OCI-LY3 (cell line): ENCODE data around the gene SAMD14.

ENCODE experiments used
- H2AFZ ChIP-seq: fragments of 200-600, 300-600 bp; shearing (Covaris generic); 2 replicates; pipeline ENCODE4 v1.6.0; 2014; ENCODE audit warnings: antibody characterized with exemption, low read depth, low read length
- H3K27ac ChIP-seq: fragments of 200-600, 300-600 bp; sonication (generic); 2 replicates; pipeline ENCODE4 v1.5.1; 2014; ENCODE audit warnings: mild to moderate bottlenecking, low read length, moderate library complexity, mixed read lengths
- H3K27me3 ChIP-seq: fragments of 200-600, 300-600 bp; sonication (generic); 2 replicates; pipeline ENCODE4 v1.6.1; 2014; ENCODE audit warnings: low read depth, low read length, mixed read lengths
- H3K36me3 ChIP-seq: fragments of 200-600, 300-600 bp; sonication (generic); replicated peaks from 2 replicates; pipeline ENCODE3; 2014; ENCODE audit warnings: low read depth, low read length, mixed read lengths
- H3K4me1 ChIP-seq: fragments of 300-600, 200-600 bp; sonication (generic); 2 replicates; pipeline ENCODE4 v1.6.1; 2014; ENCODE audit warnings: low read length, mixed read lengths
- H3K4me2 ChIP-seq: fragments of 200-600, 300-600 bp; sonication (generic); 2 replicates; pipeline ENCODE4 v1.6.1; 2014; ENCODE audit warnings: low read length, mixed read lengths
- H3K4me3 ChIP-seq: fragments of 300-600, 200-600 bp; sonication (generic); 2 replicates; pipeline ENCODE4 v1.5.1; 2014; ENCODE audit warnings: antibody characterized with exemption, mild to moderate bottlenecking, low read length, moderate library complexity
- H3K79me2 ChIP-seq: fragments of 300-600, 200-600 bp; shearing (Covaris generic); 2 replicates; pipeline ENCODE4 v1.6.1; 2014; ENCODE audit warnings: mild to moderate bottlenecking, low read length, mixed read lengths
- H3K9ac ChIP-seq: fragments of 300-600, 200-600 bp; shearing (Covaris generic); 2 replicates; pipeline ENCODE4 v1.6.0; 2014; ENCODE audit warnings: mild to moderate bottlenecking, low read length, moderate library complexity
- H3K9me3 ChIP-seq: fragments of 200-600, 300-600 bp; shearing (Covaris generic); 2 replicates; pipeline ENCODE4 v1.6.1; 2014; ENCODE audit warnings: low read length, mixed read lengths; ENCODE audit not compliant: insufficient read depth
- H4K20me1 ChIP-seq: fragments of 200-600, 300-600 bp; sonication (generic); 2 replicates; pipeline ENCODE4 v1.6.1; 2016; ENCODE audit warnings: low read length, mixed read lengths; ENCODE audit not compliant: insufficient read depth
- EZH2phosphoT487 ChIP-seq: fragments of 200-600 bp; shearing (Covaris generic); IDR thresholded peaks from 2 replicates; pipeline ENCODE4 v1.6.1; 2018; ENCODE audit warnings: antibody characterized with exemption, mixed run types, low read depth
- TF ChIP-seq, protein P1 (sequence below): fragments of 200-600, 300-600 bp; sonication (generic); IDR thresholded peaks from 2 replicates; pipeline ENCODE4 v1.5.1; 2014; ENCODE audit warnings: antibody characterized with exemption, low read length, low read depth

SAMD14 gene

DNA sequence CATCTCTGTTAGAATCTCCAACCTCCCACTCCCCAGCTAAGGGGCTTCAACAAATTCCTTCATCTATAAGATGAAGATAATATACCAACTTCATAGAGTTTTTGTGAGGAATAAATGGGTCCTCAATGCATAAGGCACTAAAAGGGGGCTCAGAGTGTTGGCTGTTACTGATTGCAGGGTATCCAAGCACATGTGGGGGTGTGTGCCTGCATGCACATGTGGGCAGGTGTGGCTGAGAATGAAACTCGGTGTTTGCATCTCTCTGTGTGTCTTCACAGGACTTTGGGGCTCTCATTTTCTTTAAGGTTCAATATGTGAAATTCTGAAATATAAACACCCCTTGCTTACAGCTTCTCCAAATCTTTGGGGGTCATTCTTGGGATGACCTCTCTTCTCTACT lies 24.6 kb upstream of the SAMD14 start:
- Histone ChIP-seq H3K27ac (peak overlapping the region; percentile 62), H3K79me2 (peaks cover 31% of the 10 kb centered on the region)

GRCh38 chr17:50153650-50154575 lies 24.0 kb upstream of the SAMD14 start:
- H3K27ac ChIP-seq: peak overlapping the region; percentile 62
- no peaks in the 10 kb centered on the region for H3K9me3 ChIP-seq
- no peak overlapping the region for H2AFZ ChIP-seq
- no peaks in the 10 kb centered on the region for H3K27me3 ChIP-seq
- no peak overlapping the region for H3K9ac ChIP-seq
- H3K36me3 ChIP-seq: peaks cover 15% of the 10 kb centered on the region
- H3K79me2 ChIP-seq: peaks cover 37% of the 10 kb centered on the region
- no peak overlapping the region for H3K4me3 ChIP-seq
- TF ChIP-seq, protein P1, sequence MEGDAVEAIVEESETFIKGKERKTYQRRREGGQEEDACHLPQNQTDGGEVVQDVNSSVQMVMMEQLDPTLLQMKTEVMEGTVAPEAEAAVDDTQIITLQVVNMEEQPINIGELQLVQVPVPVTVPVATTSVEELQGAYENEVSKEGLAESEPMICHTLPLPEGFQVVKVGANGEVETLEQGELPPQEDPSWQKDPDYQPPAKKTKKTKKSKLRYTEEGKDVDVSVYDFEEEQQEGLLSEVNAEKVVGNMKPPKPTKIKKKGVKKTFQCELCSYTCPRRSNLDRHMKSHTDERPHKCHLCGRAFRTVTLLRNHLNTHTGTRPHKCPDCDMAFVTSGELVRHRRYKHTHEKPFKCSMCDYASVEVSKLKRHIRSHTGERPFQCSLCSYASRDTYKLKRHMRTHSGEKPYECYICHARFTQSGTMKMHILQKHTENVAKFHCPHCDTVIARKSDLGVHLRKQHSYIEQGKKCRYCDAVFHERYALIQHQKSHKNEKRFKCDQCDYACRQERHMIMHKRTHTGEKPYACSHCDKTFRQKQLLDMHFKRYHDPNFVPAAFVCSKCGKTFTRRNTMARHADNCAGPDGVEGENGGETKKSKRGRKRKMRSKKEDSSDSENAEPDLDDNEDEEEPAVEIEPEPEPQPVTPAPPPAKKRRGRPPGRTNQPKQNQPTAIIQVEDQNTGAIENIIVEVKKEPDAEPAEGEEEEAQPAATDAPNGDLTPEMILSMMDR: no peak
- no peak for TF ChIP-seq EZH2phosphoT487
- H4K20me1 ChIP-seq: no peaks in the 10 kb centered on the region
- H3K4me1 ChIP-seq: peaks cover 38% of the 10 kb centered on the region
- peak overlapping the region; percentile 80 for H3K4me2 ChIP-seq

More for the DNA sequence above, 24.6 kb upstream of the SAMD14 start:
- Histone ChIP-seq H3K9ac (peak overlapping the region; percentile 50), H3K9me3 (no peaks in the 10 kb centered on the region), H3K4me2 (peak overlapping the region; percentile 80), H3K4me1 (peaks cover 38% of the 10 kb centered on the region), H4K20me1 (no peaks in the 10 kb centered on the region), H3K36me3 (peaks cover 9% of the 10 kb centered on the region), H3K27me3 (no peaks in the 10 kb centered on the region), H3K4me3 (peak overlapping the region; percentile 50), H2AFZ (no peak overlapping the region)
- TF ChIP-seq, protein P1: no peak
- no peak for TF ChIP-seq EZH2phosphoT487

GRCh38 chr17:50152736-50153135 lies 22.8 kb upstream of the SAMD14 start:
- no peaks in the 10 kb centered on the region for H3K9me3 ChIP-seq
- TF ChIP-seq EZH2phosphoT487: no peak
- TF ChIP-seq, protein P1: no peak
- H3K4me3 ChIP-seq: peak overlapping the region; percentile 93
- no peaks in the 10 kb centered on the region for H3K27me3 ChIP-seq
- peaks cover 48% of the 10 kb centered on the region for H3K79me2 ChIP-seq
- H3K27ac ChIP-seq: peak overlapping the region; percentile 98
- H3K36me3 ChIP-seq: peaks cover 20% of the 10 kb centered on the region
- H2AFZ ChIP-seq: no peak overlapping the region
- no peaks in the 10 kb centered on the region for H4K20me1 ChIP-seq
- peak overlapping the region; percentile 99 for H3K4me2 ChIP-seq
- H3K4me1 ChIP-seq: peaks cover 38% of the 10 kb centered on the region
- peak overlapping the region; percentile 100 for H3K9ac ChIP-seq

GRCh38 chr17:50151937-50152547 lies 22.1 kb upstream of the SAMD14 start:
- H3K36me3 ChIP-seq: peaks cover 27% of the 10 kb centered on the region
- peaks cover 55% of the 10 kb centered on the region for H3K79me2 ChIP-seq
- peaks cover 38% of the 10 kb centered on the region for H3K4me1 ChIP-seq
- H3K9me3 ChIP-seq: no peaks in the 10 kb centered on the region
- H3K27me3 ChIP-seq: no peaks in the 10 kb centered on the region
- peak overlapping the region; percentile 93 for H3K4me3 ChIP-seq
- no peak overlapping the region for H2AFZ ChIP-seq
- peak overlapping the region; percentile 99 for H3K4me2 ChIP-seq
- peak overlapping the region; percentile 98 for H3K27ac ChIP-seq
- H3K9ac ChIP-seq: peak overlapping the region; percentile 100
- peaks cover 1% of the 10 kb centered on the region for H4K20me1 ChIP-seq
- TF ChIP-seq, protein P1: no peak
- TF ChIP-seq EZH2phosphoT487: no peak
